ENCODE measurements around the gene CPPED1.

The CPPED1 gene

GRCh38 chr16:12612598-12613101 is 191.0 kb downstream of the CPPED1 start:
- TF ChIP-seq CTCF (IDR thresholded peaks at IDR 0.05; ENCODE audit: low read depth, low read length) = no peak
- TF ChIP-seq MYC (IDR thresholded peaks at IDR 0.05; ENCODE audit: low read depth, low read length) = no peak
- no peak for TF ChIP-seq MAX (IDR thresholded peaks at IDR 0.05; ENCODE audit: low read depth, low read length)
- TF ChIP-seq POLR2A (IDR thresholded peaks at IDR 0.05; ENCODE audit: extremely low read depth, insufficient read length) = no peak
- no peak overlapping the region for H3K4me3 ChIP-seq (ENCODE audit: low read depth, low read length)
- DNase-seq (ENCODE audit: low read depth) = no peak

- no peak overlapping the region for H3K4me3 ChIP-seq (ENCODE audit: low read depth, low read length)
- TF ChIP-seq CTCF (IDR thresholded peaks at IDR 0.05; ENCODE audit: low read depth, low read length) (no peak), MAX (IDR thresholded peaks at IDR 0.05; ENCODE audit: low read depth, low read length) (no peak), MYC (IDR thresholded peaks at IDR 0.05; ENCODE audit: low read depth, low read length) (no peak), POLR2A (IDR thresholded peaks at IDR 0.05; ENCODE audit: extremely low read depth, insufficient read length) (no peak)
- no peak for DNase-seq (ENCODE audit: low read depth)
These were observed 191.6 kb downstream of the CPPED1 start for GRCh38 chr16:12611916-12612597.

GRCh38 chr16:12611006-12611477 is 192.6 kb downstream of the CPPED1 start:
- DNase-seq (ENCODE audit: low read depth) = no peak
- H3K4me3 ChIP-seq (ENCODE audit: low read depth, low read length) = no peak overlapping the region
- TF ChIP-seq CTCF (IDR thresholded peaks at IDR 0.05; ENCODE audit: low read depth, low read length) = no peak
- no peak for TF ChIP-seq MAX (IDR thresholded peaks at IDR 0.05; ENCODE audit: low read depth, low read length)
- TF ChIP-seq MYC (IDR thresholded peaks at IDR 0.05; ENCODE audit: low read depth, low read length) = no peak

GRCh38 chr16:12609937-12610699 is 193.6 kb downstream of the CPPED1 start:
- no peak overlapping the region for H3K4me3 ChIP-seq (ENCODE audit: low read depth, low read length)
- TF ChIP-seq MAX (IDR thresholded peaks at IDR 0.05; ENCODE audit: low read depth, low read length) (no peak), POLR2A (IDR thresholded peaks at IDR 0.05; ENCODE audit: extremely low read depth, insufficient read length) (no peak), MYC (IDR thresholded peaks at IDR 0.05; ENCODE audit: low read depth, low read length) (no peak)
- DNase-seq (ENCODE audit: low read depth) = no peak
